ENCODE results near the gene SASS6. TPM values are rescaled to one million over a fixed set of nuclear protein-coding genes. Genes with fewer than 3 reads are reported as not detected.

Gene SASS6
- total and polyA plus RNA-seq, 2 donors from 2014 or later: 1.1 to 2.1 TPM

- peaks cover 15 to 48% (median 21%) of the 10 kb centered on the region in 3 donors for H3K36me3 ChIP-seq (ENCODE audit: control insufficient read depth in 2 of 3, insufficient read depth in 3 of 3, low read length in 3 of 3)
- H3K27me3 ChIP-seq (ENCODE audit: control insufficient read depth, insufficient read depth, low read length): no peaks in the 10 kb centered on the region
- H3K4me1 ChIP-seq (ENCODE audit: control insufficient read depth in 2 of 3, insufficient read depth in 2 of 3, low read depth in 1 of 3, low read length in 3 of 3): no peaks in the 10 kb centered on the region
- no peak overlapping the region for H3K9ac ChIP-seq (ENCODE audit: low read length in 3 of 3)
- no peak overlapping the region for H3K4me3 ChIP-seq (ENCODE audit: low read length in 3 of 3)
- FAIRE-seq (no peak), DNase-seq (no peak)
- no peaks in the 10 kb centered on the region for H3K9me3 ChIP-seq (ENCODE audit: control insufficient read depth in 2 of 3, insufficient read depth in 1 of 3, low read length in 3 of 3)
- intact Hi-C loops (cut with DNase I): no loop called here
- no peak overlapping the region for H3K27ac ChIP-seq (ENCODE audit: low read depth in 2 of 2, low read length in 2 of 2)
- TF ChIP-seq CTCF (IDR thresholded peaks at IDR 0.05; ENCODE audit: borderline replicate concordance, extremely low read depth, insufficient read depth): no peak
Measured at GRCh38 chr1:100145116-100145515, 12.4 kb upstream of the SASS6 start.

GRCh38 chr1:100142343-100142742, 9.6 kb upstream of the SASS6 start:
- H3K9ac ChIP-seq (ENCODE audit: low read length in 3 of 3): no peak overlapping the region
- no peaks in the 10 kb centered on the region for H3K4me1 ChIP-seq (ENCODE audit: control insufficient read depth in 2 of 3, insufficient read depth in 2 of 3, low read depth in 1 of 3, low read length in 3 of 3)
- no peak for FAIRE-seq
- peaks cover 22 to 64% (median 25%) of the 10 kb centered on the region in 3 donors for H3K36me3 ChIP-seq (ENCODE audit: control insufficient read depth in 2 of 3, insufficient read depth in 3 of 3, low read length in 3 of 3)
- H3K27ac ChIP-seq (ENCODE audit: low read depth in 2 of 2, low read length in 2 of 2): no peak overlapping the region
- DNase-seq: no peak
- intact Hi-C loops (cut with DNase I): no loop called here
- no peak for TF ChIP-seq CTCF (IDR thresholded peaks at IDR 0.05; ENCODE audit: borderline replicate concordance, extremely low read depth, insufficient read depth)
- no peaks in the 10 kb centered on the region for H3K9me3 ChIP-seq (ENCODE audit: control insufficient read depth in 2 of 3, insufficient read depth in 1 of 3, low read length in 3 of 3)
- H3K27me3 ChIP-seq (ENCODE audit: control insufficient read depth, insufficient read depth, low read length): no peaks in the 10 kb centered on the region
- no peak overlapping the region for H3K4me3 ChIP-seq (ENCODE audit: low read length in 3 of 3)

GRCh38 chr1:100141192-100141591, 8.5 kb upstream of the SASS6 start:
- no peak for TF ChIP-seq CTCF (IDR thresholded peaks at IDR 0.05; ENCODE audit: borderline replicate concordance, extremely low read depth, insufficient read depth)
- peaks cover 20 to 63% (median 25%) of the 10 kb centered on the region in 3 donors for H3K36me3 ChIP-seq (ENCODE audit: control insufficient read depth in 2 of 3, insufficient read depth in 3 of 3, low read length in 3 of 3)
- no peaks in the 10 kb centered on the region for H3K4me1 ChIP-seq (ENCODE audit: control insufficient read depth in 2 of 3, insufficient read depth in 2 of 3, low read depth in 1 of 3, low read length in 3 of 3)
- no peak overlapping the region for H3K4me3 ChIP-seq (ENCODE audit: low read length in 3 of 3)
- FAIRE-seq (no peak), DNase-seq (no peak)
- no peak overlapping the region for H3K9ac ChIP-seq (ENCODE audit: low read length in 3 of 3)
- H3K27ac ChIP-seq (ENCODE audit: low read depth in 2 of 2, low read length in 2 of 2): no peak overlapping the region
- no peaks in the 10 kb centered on the region for H3K9me3 ChIP-seq (ENCODE audit: control insufficient read depth in 2 of 3, insufficient read depth in 1 of 3, low read length in 3 of 3)
- H3K27me3 ChIP-seq (ENCODE audit: control insufficient read depth, insufficient read depth, low read length): no peaks in the 10 kb centered on the region
- intact Hi-C loops (cut with DNase I): no loop called here

- FAIRE-seq (no peak), DNase-seq (no peak)
- H3K4me3 ChIP-seq (ENCODE audit: low read length in 3 of 3): no peak overlapping the region
- H3K36me3 ChIP-seq (ENCODE audit: control insufficient read depth in 2 of 3, insufficient read depth in 3 of 3, low read length in 3 of 3): peaks cover 13 to 39% (median 13%) of the 10 kb centered on the region in 3 donors
- no peaks in the 10 kb centered on the region for H3K9me3 ChIP-seq (ENCODE audit: control insufficient read depth in 2 of 3, insufficient read depth in 1 of 3, low read length in 3 of 3)
- no peak for TF ChIP-seq CTCF (IDR thresholded peaks at IDR 0.05; ENCODE audit: borderline replicate concordance, extremely low read depth, insufficient read depth)
- peaks cover 0 to 9% (median 2%) of the 10 kb centered on the region in 3 donors for H3K4me1 ChIP-seq (ENCODE audit: control insufficient read depth in 2 of 3, insufficient read depth in 2 of 3, low read depth in 1 of 3, low read length in 3 of 3)
- no peaks in the 10 kb centered on the region for H3K27me3 ChIP-seq (ENCODE audit: control insufficient read depth, insufficient read depth, low read length)
- no peak overlapping the region for H3K9ac ChIP-seq (ENCODE audit: low read length in 3 of 3)
- intact Hi-C loops (cut with DNase I): no loop called here
- no peak overlapping the region for H3K27ac ChIP-seq (ENCODE audit: low read depth in 2 of 2, low read length in 2 of 2)
Measured at GRCh38 chr1:100137602-100138001, 4.9 kb upstream of the SASS6 start.
